ENCODE data around the gene ATP8B1.

GRCh38 chr18:57834616-57835015 is 31.5 kb upstream of the ATP8B1 start:
- TF ChIP-seq CTCF (IDR thresholded peaks at IDR 0.05) (no peak), POLR2AphosphoS5 (IDR thresholded peaks at IDR 0.05) (no peak), EP300 (IDR thresholded peaks at IDR 0.05) (no peak)
